NCI-H2107 (cell line): ENCODE results near the gene PTBP2.
"Not testable (repeated sequence)": the region's sequence is repeated elsewhere in the genome, so short reads cannot be mapped to it uniquely, and the experiment has no call there.

Experiments
- DNase-seq: peaks from one replicate; lab custom pipeline; 2025; lab: John Stamatoyannopoulos, UW

PTBP2 gene

GRCh38 chr1:96741335-96741734 lies 19.8 kb downstream of the PTBP2 start:
- no peak for DNase-seq

- no peak for DNase-seq
Measured at GRCh38 chr1:96746440-96747420, 25.1 kb downstream of the PTBP2 start.

- no peak for DNase-seq
Measured at GRCh38 chr1:96747565-96747964, 26.0 kb downstream of the PTBP2 start.

GRCh38 chr1:96748078-96748477 lies 26.5 kb downstream of the PTBP2 start:
- DNase-seq: no peak

GRCh38 chr1:96749618-96750017 lies 28.0 kb downstream of the PTBP2 start:
- DNase-seq: no peak

- DNase-seq: no peak
Measured at GRCh38 chr1:96752394-96752793, 30.8 kb downstream of the PTBP2 start.

- no peak for DNase-seq
Measured at GRCh38 chr1:96756789-96757188, 35.2 kb downstream of the PTBP2 start.

- DNase-seq: not testable (repeated sequence)
Measured at GRCh38 chr1:96762586-96762985, 41.0 kb downstream of the PTBP2 start.

- DNase-seq: no peak
Measured at GRCh38 chr1:96763514-96763913, 41.9 kb downstream of the PTBP2 start.

- DNase-seq: no peak
Measured at GRCh38 chr1:96764469-96764868, 42.9 kb downstream of the PTBP2 start.

GRCh38 chr1:96771847-96772246 lies 50.3 kb downstream of the PTBP2 start:
- DNase-seq: no peak

GRCh38 chr1:96772349-96772748 lies 50.8 kb downstream of the PTBP2 start:
- DNase-seq: no peak

- DNase-seq: no peak
Measured at GRCh38 chr1:96772972-96773371, 51.4 kb downstream of the PTBP2 start.

GRCh38 chr1:96782206-96782605 lies 60.6 kb downstream of the PTBP2 start:
- no peak for DNase-seq

- DNase-seq: no peak
Measured at GRCh38 chr1:96782856-96783255, 61.3 kb downstream of the PTBP2 start.

- DNase-seq: no peak
Measured at GRCh38 chr1:96790599-96790998, 69.0 kb downstream of the PTBP2 start.

- DNase-seq: no peak
Measured at GRCh38 chr1:96792220-96792619, 70.6 kb downstream of the PTBP2 start.

- not testable (repeated sequence) for DNase-seq
Measured at GRCh38 chr1:96801696-96802095, 80.1 kb downstream of the PTBP2 start.

- no peak for DNase-seq
Measured at GRCh38 chr1:96804648-96805047, 83.1 kb downstream of the PTBP2 start.

GRCh38 chr1:96808191-96808590 lies 86.6 kb downstream of the PTBP2 start:
- no peak for DNase-seq

GRCh38 chr1:96815914-96816313 lies 94.3 kb downstream of the PTBP2 start:
- no peak for DNase-seq

- DNase-seq: no peak
Measured at GRCh38 chr1:96820107-96820506, 98.5 kb downstream of the PTBP2 start.

- no peak for DNase-seq
Measured at GRCh38 chr1:96820671-96821070, 99.1 kb downstream of the PTBP2 start.

- DNase-seq: no peak
Measured at GRCh38 chr1:96825231-96825630, 103.6 kb downstream of the PTBP2 start.
